ENCODE results near the gene ADGRV1. TPM values are rescaled to one million over a fixed set of nuclear protein-coding genes. Genes with fewer than 3 reads are reported as not detected.
"Not testable (repeated sequence)": the region's sequence is repeated elsewhere in the genome, so short reads cannot be mapped to it uniquely, and the experiment has no call there.

ADGRV1 gene
- total and polyA plus RNA-seq, 2 donors (not counting 3 experiments of a cell fraction or from before 2014, with no cell fraction given), result 0.11 to 0.55 TPM

GRCh38 chr5:90685425-90686022, 126.9 kb downstream of the ADGRV1 start:
- Histone ChIP-seq H3K4me1 (ENCODE audit: control insufficient read depth, extremely low read depth, insufficient read depth, low read length) (no peaks in the 10 kb centered on the region), H2AFZ (ENCODE audit: low read depth, low read length) (no peak overlapping the region), H3K79me2 (ENCODE audit: control insufficient read depth, insufficient read depth, low read length) (no peaks in the 10 kb centered on the region), H3K36me3 (ENCODE audit: control insufficient read depth in 2 of 2, extremely low read depth in 1 of 2, insufficient read depth in 2 of 2, low read length in 2 of 2) (no peaks in the 10 kb centered on the region), H3K4me3 (replicated peaks in 1 of 3; ENCODE audit: insufficient read depth in 1 of 3, low read depth in 1 of 3, low read length in 3 of 3) (no peak overlapping the region), H3K4me2 (ENCODE audit: insufficient read depth, low read length) (no peak overlapping the region), H3K9me1 (replicated peaks; ENCODE audit: control insufficient read depth, extremely low read depth, insufficient read depth, low read length) (no peaks in the 10 kb centered on the region), H4K20me1 (replicated peaks; ENCODE audit: control insufficient read depth, extremely low read depth, insufficient read depth, low read length) (no peaks in the 10 kb centered on the region), H3K9me3 (replicated peaks; ENCODE audit: control insufficient read depth, insufficient read depth, low read length) (no peaks in the 10 kb centered on the region), H3K9ac (replicated peaks; ENCODE audit: extremely low read depth, insufficient read depth, low read length) (no peak overlapping the region), H3K27me3 (ENCODE audit: control insufficient read depth in 2 of 2, insufficient read depth in 2 of 2, low read length in 2 of 2) (no peaks in the 10 kb centered on the region), H3K27ac (ENCODE audit: insufficient read depth, low read depth, low read length) (no peak overlapping the region)
- TF ChIP-seq, protein P1, sequence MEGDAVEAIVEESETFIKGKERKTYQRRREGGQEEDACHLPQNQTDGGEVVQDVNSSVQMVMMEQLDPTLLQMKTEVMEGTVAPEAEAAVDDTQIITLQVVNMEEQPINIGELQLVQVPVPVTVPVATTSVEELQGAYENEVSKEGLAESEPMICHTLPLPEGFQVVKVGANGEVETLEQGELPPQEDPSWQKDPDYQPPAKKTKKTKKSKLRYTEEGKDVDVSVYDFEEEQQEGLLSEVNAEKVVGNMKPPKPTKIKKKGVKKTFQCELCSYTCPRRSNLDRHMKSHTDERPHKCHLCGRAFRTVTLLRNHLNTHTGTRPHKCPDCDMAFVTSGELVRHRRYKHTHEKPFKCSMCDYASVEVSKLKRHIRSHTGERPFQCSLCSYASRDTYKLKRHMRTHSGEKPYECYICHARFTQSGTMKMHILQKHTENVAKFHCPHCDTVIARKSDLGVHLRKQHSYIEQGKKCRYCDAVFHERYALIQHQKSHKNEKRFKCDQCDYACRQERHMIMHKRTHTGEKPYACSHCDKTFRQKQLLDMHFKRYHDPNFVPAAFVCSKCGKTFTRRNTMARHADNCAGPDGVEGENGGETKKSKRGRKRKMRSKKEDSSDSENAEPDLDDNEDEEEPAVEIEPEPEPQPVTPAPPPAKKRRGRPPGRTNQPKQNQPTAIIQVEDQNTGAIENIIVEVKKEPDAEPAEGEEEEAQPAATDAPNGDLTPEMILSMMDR (IDR thresholded peaks at IDR 0.05; ENCODE audit: extremely low read depth in 1 of 2, insufficient read depth in 1 of 2, low read depth in 1 of 2, low read length in 2 of 2), result no peak
- TF ChIP-seq POLR2AphosphoS5 (IDR thresholded peaks at IDR 0.05; ENCODE audit: insufficient read depth, low read depth, low read length), result no peak
- TF ChIP-seq MYC (IDR thresholded peaks at IDR 0.05; ENCODE audit: low read depth, low read length), result no peak
- TF ChIP-seq JUN (IDR thresholded peaks at IDR 0.05; ENCODE audit: borderline replicate concordance, insufficient read depth, insufficient read length, low read depth), result no peak
- TF ChIP-seq FOS (IDR thresholded peaks at IDR 0.05; ENCODE audit: borderline replicate concordance, insufficient read depth, low read length), result no peak
- TF ChIP-seq GATA2 (IDR thresholded peaks at IDR 0.05; ENCODE audit: insufficient read depth, insufficient read length, low read depth, low read length), result no peak
- TF ChIP-seq MAX (IDR thresholded peaks at IDR 0.05; ENCODE audit: insufficient read depth, insufficient read length), result no peak
- no peak for TF ChIP-seq POLR2A (IDR thresholded peaks at IDR 0.05; ENCODE audit: low read depth, low read length)
- no peak for TF ChIP-seq EZH2 (IDR thresholded peaks at IDR 0.05; ENCODE audit: borderline replicate concordance, low read depth, low read length, severe bottlenecking)
- no peak for DNase-seq (ENCODE audit: low read depth, low spot score)
- CTCF ChIA-PET, result no interaction called here
- POLR2A ChIA-PET, result no interaction called here
- no TSS peak for BruUV-seq (replicated peaks)
- intact Hi-C loops (cut with micrococcal nuclease) (no loop called here), dilution Hi-C loops (cut with MboI; ENCODE audit: extremely low pct_ligation_motif_present, low sequenced_read_pairs) (no loop called here)
- FAIRE-seq, result no peak

DNA sequence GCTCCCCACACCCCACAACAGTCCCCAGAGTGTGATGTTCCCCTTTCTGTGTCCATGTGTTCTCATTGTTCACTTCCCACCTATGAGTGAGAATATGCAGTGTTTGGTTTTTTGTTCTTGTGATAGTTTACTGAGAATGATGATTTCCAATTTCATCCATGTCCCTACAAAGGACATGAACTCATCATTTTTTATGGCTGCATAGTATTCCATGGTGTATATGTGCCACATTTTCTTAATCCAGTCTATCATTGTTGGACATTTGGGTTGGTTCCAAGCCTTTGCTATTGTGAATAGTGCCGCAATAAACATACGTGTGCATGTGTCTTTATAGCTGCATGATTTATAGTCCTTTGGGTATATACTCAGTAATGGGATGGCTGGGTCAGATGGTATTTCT, 127.8 kb downstream of the ADGRV1 start:
- BruUV-seq (replicated peaks); H2AFZ ChIP-seq (ENCODE audit: low read depth, low read length); H3K4me1 ChIP-seq (ENCODE audit: control insufficient read depth, extremely low read depth, insufficient read depth, low read length); CTCF ChIA-PET; H3K9ac ChIP-seq (replicated peaks; ENCODE audit: extremely low read depth, insufficient read depth, low read length); FAIRE-seq; H3K79me2 ChIP-seq (ENCODE audit: control insufficient read depth, insufficient read depth, low read length); dilution Hi-C loops (cut with MboI; ENCODE audit: extremely low pct_ligation_motif_present, low sequenced_read_pairs); H3K4me3 ChIP-seq (replicated peaks in 1 of 3; ENCODE audit: insufficient read depth in 1 of 3, low read depth in 1 of 3, low read length in 3 of 3); DNase-seq (ENCODE audit: low read depth, low spot score); H3K36me3 ChIP-seq (ENCODE audit: control insufficient read depth in 2 of 2, extremely low read depth in 1 of 2, insufficient read depth in 2 of 2, low read length in 2 of 2); H3K27me3 ChIP-seq (ENCODE audit: control insufficient read depth in 2 of 2, insufficient read depth in 2 of 2, low read length in 2 of 2); H3K27ac ChIP-seq (ENCODE audit: insufficient read depth, low read depth, low read length); H4K20me1 ChIP-seq (replicated peaks; ENCODE audit: control insufficient read depth, extremely low read depth, insufficient read depth, low read length); H3K4me2 ChIP-seq (ENCODE audit: insufficient read depth, low read length); intact Hi-C loops (cut with micrococcal nuclease); POLR2A ChIA-PET; H3K9me1 ChIP-seq (replicated peaks; ENCODE audit: control insufficient read depth, extremely low read depth, insufficient read depth, low read length); H3K9me3 ChIP-seq (replicated peaks; ENCODE audit: control insufficient read depth, insufficient read depth, low read length): not testable (repeated sequence)

DNA sequence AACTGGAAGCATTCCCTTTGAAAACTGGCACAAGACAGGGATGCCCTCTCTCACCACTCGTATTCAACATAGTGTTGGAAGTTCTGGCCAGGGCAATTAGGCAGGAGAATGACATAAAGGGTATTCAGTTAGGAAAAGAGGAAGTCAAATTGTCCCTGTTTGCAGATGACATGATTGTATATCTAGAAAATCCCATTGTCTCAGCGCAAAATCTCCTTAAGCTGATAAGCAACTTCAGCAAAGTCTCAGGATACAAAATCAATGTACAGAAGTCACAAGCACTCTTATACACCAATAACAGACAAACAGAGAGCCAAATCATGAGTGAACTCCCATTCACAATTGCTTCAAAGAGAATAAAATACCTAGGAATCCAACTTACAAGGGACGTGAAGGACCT, 128.9 kb downstream of the ADGRV1 start:
- H3K4me2 ChIP-seq (ENCODE audit: insufficient read depth, low read length); H3K4me1 ChIP-seq (ENCODE audit: control insufficient read depth, extremely low read depth, insufficient read depth, low read length); H3K4me3 ChIP-seq (replicated peaks in 1 of 3; ENCODE audit: insufficient read depth in 1 of 3, low read depth in 1 of 3, low read length in 3 of 3); FAIRE-seq; H2AFZ ChIP-seq (ENCODE audit: low read depth, low read length); BruUV-seq (replicated peaks); H3K9ac ChIP-seq (replicated peaks; ENCODE audit: extremely low read depth, insufficient read depth, low read length); H3K79me2 ChIP-seq (ENCODE audit: control insufficient read depth, insufficient read depth, low read length); dilution Hi-C loops (cut with MboI; ENCODE audit: extremely low pct_ligation_motif_present, low sequenced_read_pairs); DNase-seq (ENCODE audit: low read depth, low spot score); POLR2A ChIA-PET; H3K27ac ChIP-seq (ENCODE audit: insufficient read depth, low read depth, low read length); intact Hi-C loops (cut with micrococcal nuclease); H3K27me3 ChIP-seq (ENCODE audit: control insufficient read depth in 2 of 2, insufficient read depth in 2 of 2, low read length in 2 of 2); H3K9me3 ChIP-seq (replicated peaks; ENCODE audit: control insufficient read depth, insufficient read depth, low read length); H4K20me1 ChIP-seq (replicated peaks; ENCODE audit: control insufficient read depth, extremely low read depth, insufficient read depth, low read length); CTCF ChIA-PET; H3K9me1 ChIP-seq (replicated peaks; ENCODE audit: control insufficient read depth, extremely low read depth, insufficient read depth, low read length); H3K36me3 ChIP-seq (ENCODE audit: control insufficient read depth in 2 of 2, extremely low read depth in 1 of 2, insufficient read depth in 2 of 2, low read length in 2 of 2): not testable (repeated sequence)
